ENCODE data around the gene ING5. TPM values are rescaled to one million over a fixed set of nuclear protein-coding genes. Genes with fewer than 3 reads are reported as not detected.
A peak's percentile ranks its signal among the peaks of the same experiment; 100 is the strongest.

The ING5 gene
- total and polyA plus RNA-seq, 7 experiments from 2014 or later, result 22.3 to 102 (median 55.6) TPM

DNA sequence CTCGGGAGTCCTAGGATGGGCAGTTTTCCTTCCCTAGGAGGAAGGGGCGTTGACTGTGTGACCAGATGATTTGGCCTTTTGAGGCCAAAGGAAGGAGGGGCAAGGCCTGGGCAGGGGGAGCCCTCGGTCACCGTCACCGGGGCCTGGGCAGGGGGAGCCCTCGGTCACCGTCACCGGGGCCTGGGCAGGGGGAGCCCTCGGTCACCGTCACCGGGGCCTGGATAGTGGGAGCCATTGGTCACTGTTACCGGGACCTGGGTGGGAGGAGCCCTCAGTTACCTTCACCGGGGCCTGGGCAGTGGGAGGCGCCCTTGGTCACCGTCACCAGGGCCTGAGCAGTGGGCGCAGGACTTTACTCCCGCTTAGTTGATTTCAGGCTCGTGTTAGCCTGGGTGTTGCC is 49.9 kb downstream of the ING5 start:
- ChIA-PET POLR2A (no interaction called here), CTCF (no interaction called here)
- H3K4me1 Mint-ChIP-seq, result peaks cover 0 to 1% (median 0%) of the 10 kb centered on the region in 7 donors
- H3K4me3 Mint-ChIP-seq, result no peak overlapping the region
- H3K9me3 ChIP-seq (ENCODE audit: control insufficient read depth in 2 of 3, low read length in 3 of 3), result no peaks in the 10 kb centered on the region
- ATAC-seq (no peak), DNase-seq (no peak)
- peaks cover 0 to 17% (median 9%) of the 10 kb centered on the region in 5 donors for H3K36me3 Mint-ChIP-seq
- H3K4me1 ChIP-seq (ENCODE audit: control insufficient read depth in 2 of 2, insufficient read depth in 2 of 2, low read length in 2 of 2), result no peaks in the 10 kb centered on the region
- no peaks in the 10 kb centered on the region for H3K27me3 Mint-ChIP-seq
- no peaks in the 10 kb centered on the region for H3K27me3 ChIP-seq (ENCODE audit: control insufficient read depth in 2 of 2, insufficient read depth in 2 of 2, low read length in 2 of 2)
- no peaks in the 10 kb centered on the region for H3K9me3 Mint-ChIP-seq
- no peak overlapping the region for H3K4me3 ChIP-seq (ENCODE audit: low read length)
- intact Hi-C loops (cut with micrococcal nuclease), result no loop called here
- no peak overlapping the region for H3K27ac ChIP-seq (ENCODE audit: low read depth, low read length)
- peaks cover 0 to 63% (median 8%) of the 10 kb centered on the region in 3 experiments for H3K36me3 ChIP-seq (ENCODE audit: control insufficient read depth in 2 of 3, insufficient read depth in 3 of 3, low read length in 3 of 3)
- H3K27ac Mint-ChIP-seq, result no peak overlapping the region

DNA sequence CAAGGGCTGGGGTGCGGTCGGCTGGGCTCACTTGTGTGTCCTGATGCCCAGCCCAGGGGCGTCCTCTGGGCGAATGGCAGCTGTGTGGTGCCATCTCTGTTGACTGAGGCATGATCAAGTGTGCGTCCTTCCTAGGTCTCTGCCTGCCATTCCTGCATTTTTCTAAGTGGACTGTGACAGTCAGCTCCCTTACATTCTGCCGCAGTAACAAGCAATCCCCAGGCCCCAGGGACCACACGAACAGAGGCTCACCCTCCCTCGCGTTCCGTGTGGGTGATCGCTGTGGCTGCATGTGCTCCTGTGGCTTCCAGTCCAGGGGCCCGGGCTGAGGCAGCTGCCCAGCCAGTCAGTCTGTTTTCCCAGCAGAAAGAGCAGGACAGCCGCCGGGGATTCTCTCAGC is 50.4 kb downstream of the ING5 start:
- no peaks in the 10 kb centered on the region for H3K27me3 ChIP-seq (ENCODE audit: control insufficient read depth in 2 of 2, insufficient read depth in 2 of 2, low read length in 2 of 2)
- H3K9me3 Mint-ChIP-seq, result no peaks in the 10 kb centered on the region
- ChIA-PET CTCF (no interaction called here), POLR2A (no interaction called here)
- DNase-seq (no peak), ATAC-seq (no peak)
- peaks cover 0 to 18% (median 9%) of the 10 kb centered on the region in 5 donors for H3K36me3 Mint-ChIP-seq
- H3K27ac ChIP-seq (ENCODE audit: low read depth, low read length), result no peak overlapping the region
- no peaks in the 10 kb centered on the region for H3K4me1 Mint-ChIP-seq
- no peak overlapping the region for H3K4me3 Mint-ChIP-seq
- H3K4me3 ChIP-seq (ENCODE audit: low read length), result no peak overlapping the region
- intact Hi-C loops (cut with micrococcal nuclease), result no loop called here
- H3K27ac Mint-ChIP-seq, result no peak overlapping the region
- H3K36me3 ChIP-seq (ENCODE audit: control insufficient read depth in 2 of 3, insufficient read depth in 3 of 3, low read length in 3 of 3), result peaks cover 0 to 68% (median 8%) of the 10 kb centered on the region in 3 experiments
- H3K4me1 ChIP-seq (ENCODE audit: control insufficient read depth in 2 of 2, insufficient read depth in 2 of 2, low read length in 2 of 2), result no peaks in the 10 kb centered on the region
- no peaks in the 10 kb centered on the region for H3K9me3 ChIP-seq (ENCODE audit: control insufficient read depth in 2 of 3, low read length in 3 of 3)
- H3K27me3 Mint-ChIP-seq, result no peaks in the 10 kb centered on the region

DNA sequence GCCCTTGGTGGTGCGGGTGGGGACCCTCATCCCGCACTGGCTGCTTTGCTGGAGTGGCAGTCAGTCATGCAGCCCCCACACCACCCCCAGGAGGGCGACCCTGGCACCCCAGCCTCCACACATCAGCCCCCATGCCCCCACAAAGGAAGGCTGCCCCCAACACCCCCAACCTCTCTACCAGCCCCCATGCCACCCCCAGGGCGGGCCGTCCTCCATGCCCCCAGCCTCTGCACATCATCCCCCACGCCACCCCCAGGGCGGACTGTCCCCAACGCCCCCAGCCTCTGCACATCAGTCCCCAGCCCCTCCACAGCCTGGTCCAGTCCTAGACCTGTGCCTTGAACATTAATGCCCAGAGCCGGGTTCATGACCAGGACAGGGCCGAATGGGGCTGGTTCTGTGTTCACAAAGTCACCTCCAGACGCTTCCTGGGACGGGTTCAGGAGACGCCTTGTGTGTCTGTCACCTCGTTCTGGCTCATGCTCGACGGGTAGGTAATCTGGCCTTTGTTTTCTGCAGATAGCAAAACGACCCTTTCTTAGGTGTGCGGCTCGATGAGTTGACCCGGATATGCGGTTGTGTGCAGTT is 50.9 kb downstream of the ING5 start:
- no peak overlapping the region for H3K27ac ChIP-seq (ENCODE audit: low read depth, low read length)
- ATAC-seq (no peak), DNase-seq (no peak)
- H3K4me1 ChIP-seq (ENCODE audit: control insufficient read depth in 2 of 2, insufficient read depth in 2 of 2, low read length in 2 of 2), result no peaks in the 10 kb centered on the region
- ChIA-PET POLR2A (no interaction called here), CTCF (no interaction called here)
- intact Hi-C loops (cut with micrococcal nuclease), result no loop called here
- Mint-ChIP-seq H3K36me3 (peaks cover 0 to 20% (median 8%) of the 10 kb centered on the region in 5 donors), H3K27ac (no peak overlapping the region), H3K27me3 (no peaks in the 10 kb centered on the region), H3K9me3 (no peaks in the 10 kb centered on the region), H3K4me3 (no peak overlapping the region), H3K4me1 (no peaks in the 10 kb centered on the region)
- H3K4me3 ChIP-seq (ENCODE audit: low read length), result no peak overlapping the region
- no peaks in the 10 kb centered on the region for H3K9me3 ChIP-seq (ENCODE audit: control insufficient read depth in 2 of 3, low read length in 3 of 3)
- H3K36me3 ChIP-seq (ENCODE audit: control insufficient read depth in 2 of 3, insufficient read depth in 3 of 3, low read length in 3 of 3), result peaks cover 0 to 68% (median 8%) of the 10 kb centered on the region in 3 experiments
- H3K27me3 ChIP-seq (ENCODE audit: control insufficient read depth in 2 of 2, insufficient read depth in 2 of 2, low read length in 2 of 2), result no peaks in the 10 kb centered on the region

DNA sequence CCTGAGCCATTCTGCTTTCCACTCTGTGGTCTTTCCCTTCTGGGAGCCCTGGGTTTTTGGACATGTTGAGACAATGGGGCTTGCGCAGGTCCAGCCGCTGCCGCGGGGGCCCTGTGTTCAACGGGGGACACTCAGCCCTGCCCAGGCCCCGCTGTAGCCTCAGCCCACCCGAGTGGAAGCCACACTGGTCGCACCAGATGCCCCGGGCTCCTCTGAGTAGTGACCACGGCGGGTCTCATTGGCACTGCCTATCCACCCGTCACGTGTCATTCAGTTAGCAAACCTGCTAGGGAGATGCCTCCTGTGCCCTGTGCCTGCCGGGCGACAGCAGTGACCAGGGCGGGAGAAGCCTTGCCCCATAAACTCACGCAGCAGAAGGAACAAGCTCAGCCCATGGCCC is 51.7 kb downstream of the ING5 start:
- ChIA-PET CTCF (no interaction called here), POLR2A (no interaction called here)
- DNase-seq (no peak), ATAC-seq (no peak)
- Histone ChIP-seq H3K9me3 (ENCODE audit: control insufficient read depth in 2 of 3, low read length in 3 of 3) (no peaks in the 10 kb centered on the region), H3K27ac (ENCODE audit: low read depth, low read length) (no peak overlapping the region), H3K4me3 (ENCODE audit: low read length) (no peak overlapping the region), H3K27me3 (ENCODE audit: control insufficient read depth in 2 of 2, insufficient read depth in 2 of 2, low read length in 2 of 2) (no peaks in the 10 kb centered on the region), H3K36me3 (ENCODE audit: control insufficient read depth in 2 of 3, insufficient read depth in 3 of 3, low read length in 3 of 3) (peaks cover 0 to 66% (median 8%) of the 10 kb centered on the region in 3 experiments), H3K4me1 (ENCODE audit: control insufficient read depth in 2 of 2, insufficient read depth in 2 of 2, low read length in 2 of 2) (no peaks in the 10 kb centered on the region)
- no peak overlapping the region for H3K4me3 Mint-ChIP-seq
- no peaks in the 10 kb centered on the region for H3K4me1 Mint-ChIP-seq
- intact Hi-C loops (cut with micrococcal nuclease), result no loop called here
- H3K36me3 Mint-ChIP-seq, result peaks cover 0 to 24% (median 8%) of the 10 kb centered on the region in 5 donors
- no peaks in the 10 kb centered on the region for H3K27me3 Mint-ChIP-seq
- H3K27ac Mint-ChIP-seq, result peak overlapping the region in 1 of 9 donors; percentile 62
- H3K9me3 Mint-ChIP-seq, result no peaks in the 10 kb centered on the region

GRCh38 chr2:241754042-241754441 is 52.2 kb downstream of the ING5 start:
- Histone ChIP-seq H3K27ac (ENCODE audit: low read depth, low read length) (no peak overlapping the region), H3K4me1 (ENCODE audit: control insufficient read depth in 2 of 2, insufficient read depth in 2 of 2, low read length in 2 of 2) (no peaks in the 10 kb centered on the region), H3K9me3 (ENCODE audit: control insufficient read depth in 2 of 3, low read length in 3 of 3) (no peaks in the 10 kb centered on the region), H3K4me3 (ENCODE audit: low read length) (no peak overlapping the region), H3K27me3 (ENCODE audit: control insufficient read depth in 2 of 2, insufficient read depth in 2 of 2, low read length in 2 of 2) (no peaks in the 10 kb centered on the region), H3K36me3 (ENCODE audit: control insufficient read depth in 2 of 3, insufficient read depth in 3 of 3, low read length in 3 of 3) (peaks cover 0 to 60% (median 8%) of the 10 kb centered on the region in 3 experiments)
- ChIA-PET POLR2A (no interaction called here), CTCF (no interaction called here)
- ATAC-seq, result no peak
- peaks cover 0 to 1% (median 0%) of the 10 kb centered on the region in 7 donors for H3K4me1 Mint-ChIP-seq
- H3K27ac Mint-ChIP-seq, result peak overlapping the region in 1 of 9 donors; percentile 33
- intact Hi-C loops (cut with micrococcal nuclease), result no loop called here
- no peak overlapping the region for H3K4me3 Mint-ChIP-seq
- DNase-seq, result no peak
- H3K9me3 Mint-ChIP-seq, result no peaks in the 10 kb centered on the region
- H3K27me3 Mint-ChIP-seq, result no peaks in the 10 kb centered on the region
- H3K36me3 Mint-ChIP-seq, result peaks cover 0 to 22% (median 9%) of the 10 kb centered on the region in 5 donors

DNA sequence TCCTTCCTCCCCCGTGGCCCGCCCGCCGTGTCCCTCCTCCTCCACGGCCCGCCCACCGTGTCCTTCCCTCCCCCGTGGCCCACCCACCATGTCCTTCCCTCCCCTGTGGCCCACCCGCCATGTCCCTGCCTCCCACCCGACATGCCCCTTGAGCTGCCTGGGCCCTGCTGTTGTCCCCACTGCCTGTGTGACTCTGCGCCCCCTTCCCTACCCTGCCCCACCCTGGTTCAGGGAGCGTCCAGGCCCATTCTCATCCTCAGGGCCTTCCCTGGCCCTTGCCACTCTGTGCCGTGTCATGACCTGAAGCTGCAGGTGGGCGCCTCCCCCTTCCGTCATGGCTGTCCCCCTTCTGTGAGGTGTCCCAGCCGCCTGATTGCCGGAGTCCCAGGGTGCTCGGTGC is 53.3 kb downstream of the ING5 start:
- Mint-ChIP-seq H3K4me3 (no peak overlapping the region), H3K27me3 (no peaks in the 10 kb centered on the region), H3K9me3 (peaks cover 0 to 6% (median 0%) of the 10 kb centered on the region in 11 donors), H3K4me1 (peaks cover 0 to 5% (median 0%) of the 10 kb centered on the region in 7 donors), H3K36me3 (peaks cover 0 to 26% (median 14%) of the 10 kb centered on the region in 5 donors), H3K27ac (no peak overlapping the region)
- Histone ChIP-seq H3K4me1 (ENCODE audit: control insufficient read depth in 2 of 2, insufficient read depth in 2 of 2, low read length in 2 of 2) (no peaks in the 10 kb centered on the region), H3K9me3 (ENCODE audit: control insufficient read depth in 2 of 3, low read length in 3 of 3) (peaks cover 0 to under 1% (median 0%) of the 10 kb centered on the region in 3 experiments), H3K4me3 (ENCODE audit: low read length) (no peak overlapping the region), H3K27me3 (ENCODE audit: control insufficient read depth in 2 of 2, insufficient read depth in 2 of 2, low read length in 2 of 2) (no peaks in the 10 kb centered on the region), H3K36me3 (ENCODE audit: control insufficient read depth in 2 of 3, insufficient read depth in 3 of 3, low read length in 3 of 3) (peaks cover 0 to 58% (median 13%) of the 10 kb centered on the region in 3 experiments), H3K27ac (ENCODE audit: low read depth, low read length) (no peak overlapping the region)
- intact Hi-C loops (cut with micrococcal nuclease), result no loop called here
- no peak for ATAC-seq
- POLR2A ChIA-PET, result no interaction called here
- no peak for DNase-seq
- CTCF ChIA-PET, result no interaction called here

DNA sequence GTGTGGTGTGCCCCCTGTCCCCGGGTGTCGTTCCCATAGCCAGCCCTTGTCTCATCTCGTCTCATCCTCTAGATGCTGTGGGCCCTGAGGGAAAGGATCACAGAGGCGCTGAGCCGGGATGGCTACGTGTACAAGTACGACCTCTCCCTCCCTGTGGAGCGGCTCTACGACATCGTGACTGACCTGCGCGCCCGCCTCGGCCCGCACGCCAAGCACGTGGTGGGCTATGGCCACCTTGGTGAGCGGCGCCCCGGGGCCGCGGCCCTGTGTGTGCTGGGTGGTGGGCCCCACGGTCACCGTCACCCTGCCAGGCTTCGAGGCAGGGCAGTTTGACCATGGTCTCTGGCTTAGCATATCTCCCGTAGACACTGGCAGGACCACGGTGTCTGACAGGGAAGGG is 53.9 kb downstream of the ING5 start:
- POLR2A ChIA-PET, result no interaction called here
- no peak for DNase-seq

More for the DNA sequence above, 53.9 kb downstream of the ING5 start:
- Histone ChIP-seq H3K27me3 (ENCODE audit: control insufficient read depth in 2 of 2, insufficient read depth in 2 of 2, low read length in 2 of 2) (no peaks in the 10 kb centered on the region), H3K4me1 (ENCODE audit: control insufficient read depth in 2 of 2, insufficient read depth in 2 of 2, low read length in 2 of 2) (no peaks in the 10 kb centered on the region), H3K36me3 (ENCODE audit: control insufficient read depth in 2 of 3, insufficient read depth in 3 of 3, low read length in 3 of 3) (peaks cover 0 to 62% (median 13%) of the 10 kb centered on the region in 3 experiments), H3K4me3 (ENCODE audit: low read length) (no peak overlapping the region), H3K9me3 (ENCODE audit: control insufficient read depth in 2 of 3, low read length in 3 of 3) (peaks cover 0 to 5% (median 0%) of the 10 kb centered on the region in 3 experiments), H3K27ac (ENCODE audit: low read depth, low read length) (no peak overlapping the region)
- Mint-ChIP-seq H3K27ac (peak overlapping the region in 1 of 9 donors; percentile 20), H3K27me3 (no peaks in the 10 kb centered on the region), H3K36me3 (peaks cover 0 to 29% (median 17%) of the 10 kb centered on the region in 5 donors), H3K9me3 (peaks cover 0 to 10% (median under 1%) of the 10 kb centered on the region in 11 donors), H3K4me1 (peaks cover 0 to 5% (median 0%) of the 10 kb centered on the region in 7 donors), H3K4me3 (no peak overlapping the region)
- ATAC-seq, result no peak
- CTCF ChIA-PET, result no interaction called here
- intact Hi-C loops (cut with micrococcal nuclease), result no loop called here

Data from naive thymus-derived CD4-positive, alpha-beta T cell (primary cell).